Keratinocyte (primary cell): ENCODE results near the gene SMIM10L2A.

Experiments
- EZH2 ChIP-seq: IDR thresholded peaks from one replicate; pipeline ENCODE4 v1.6.1; 2012; ENCODE audit warnings: inconsistent platforms, mild to moderate bottlenecking, low read length, moderate library complexity
- TF ChIP-seq, protein P1 (sequence below), 3 experiments: IDR thresholded peaks in 1 of 3; conservative IDR thresholded peaks in 1 of 3; optimal IDR thresholded peaks in 1 of 3; 2 replicates in 2 of 3; 3 replicates in 1 of 3; pipeline versions ENCODE3 to v1.5.1; 2011; ENCODE audit warnings: low read length in 3 of 3, mild to moderate bottlenecking in 3 of 3, moderate library complexity in 2 of 3, control low read depth in 1 of 3, inconsistent platforms in 1 of 3; ENCODE audit not compliant: insufficient read depth in 2 of 3; ENCODE audit errors: extremely low read depth in 1 of 3

DNA sequence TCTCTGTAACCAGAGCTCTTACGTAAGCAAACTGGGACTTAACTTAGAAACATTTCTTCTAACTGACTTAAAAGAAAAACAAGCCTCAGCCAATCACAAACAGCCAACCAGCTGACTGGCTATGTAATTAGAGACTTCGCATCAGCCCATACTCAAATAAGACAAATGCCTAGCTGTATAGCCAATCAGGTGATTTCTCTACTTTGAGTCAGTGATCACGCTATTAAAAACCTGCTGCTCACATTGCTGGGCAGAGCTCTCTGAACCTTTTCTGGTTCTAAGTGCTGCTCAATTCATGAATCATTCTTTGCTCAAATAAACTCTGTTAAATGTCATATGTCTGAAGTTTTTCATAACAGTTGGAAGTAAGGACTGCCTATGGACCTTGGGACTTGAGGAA lies 9.9 kb upstream of the SMIM10L2A start:
- no peak for TF ChIP-seq EZH2
- TF ChIP-seq, protein P1, sequence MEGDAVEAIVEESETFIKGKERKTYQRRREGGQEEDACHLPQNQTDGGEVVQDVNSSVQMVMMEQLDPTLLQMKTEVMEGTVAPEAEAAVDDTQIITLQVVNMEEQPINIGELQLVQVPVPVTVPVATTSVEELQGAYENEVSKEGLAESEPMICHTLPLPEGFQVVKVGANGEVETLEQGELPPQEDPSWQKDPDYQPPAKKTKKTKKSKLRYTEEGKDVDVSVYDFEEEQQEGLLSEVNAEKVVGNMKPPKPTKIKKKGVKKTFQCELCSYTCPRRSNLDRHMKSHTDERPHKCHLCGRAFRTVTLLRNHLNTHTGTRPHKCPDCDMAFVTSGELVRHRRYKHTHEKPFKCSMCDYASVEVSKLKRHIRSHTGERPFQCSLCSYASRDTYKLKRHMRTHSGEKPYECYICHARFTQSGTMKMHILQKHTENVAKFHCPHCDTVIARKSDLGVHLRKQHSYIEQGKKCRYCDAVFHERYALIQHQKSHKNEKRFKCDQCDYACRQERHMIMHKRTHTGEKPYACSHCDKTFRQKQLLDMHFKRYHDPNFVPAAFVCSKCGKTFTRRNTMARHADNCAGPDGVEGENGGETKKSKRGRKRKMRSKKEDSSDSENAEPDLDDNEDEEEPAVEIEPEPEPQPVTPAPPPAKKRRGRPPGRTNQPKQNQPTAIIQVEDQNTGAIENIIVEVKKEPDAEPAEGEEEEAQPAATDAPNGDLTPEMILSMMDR (optimal IDR thresholded peaks at IDR 0.05 in 1 of 3, IDR thresholded peaks at IDR 0.05 in 1 of 3, conservative IDR thresholded peaks at IDR 0.05 in 1 of 3; ENCODE audit: extremely low read depth in 1 of 3, insufficient read depth in 2 of 3, low read length in 3 of 3): no peak
